Activated T-cell treated with anti-CD3 and anti-CD28 coated beads, Interleukin-2, amount 50 U/mL, for 72 hours (primary cell): Measurements from ENCODE around the gene LYVE1. TPM values are rescaled to one million over a fixed set of nuclear protein-coding genes. Genes with fewer than 3 reads are reported as not detected.

ENCODE experiments used
- ATAC-seq, 2 donors: fragments of 150-1000 bp; cut with Tn5 transposase; replicated peaks in 1 of 2; 2 replicates each; pipeline ENCODE4 v1.10.0; 2021; ENCODE audit warnings: moderate library complexity in 2 of 2, mild to moderate bottlenecking in 1 of 2
- DNase-seq, 2 donors: peaks; one replicate each; pipeline ENCODE4 v3.0.0; 2021 to 2022; ENCODE audit warnings: mixed read lengths in 1 of 2
- H3K27ac Mint-ChIP-seq: one replicate; pipeline ENCODE4 v1.8.0; 2022; ENCODE audit warnings: mild to moderate bottlenecking, moderate library complexity, mixed read lengths
- H3K27me3 Mint-ChIP-seq: one replicate; pipeline ENCODE4 v1.8.0; 2022; ENCODE audit warnings: low read depth, mixed read lengths
- H3K36me3 Mint-ChIP-seq, 2 donors: one replicate each; pipeline ENCODE4 v1.8.0; 2022; ENCODE audit warnings: mixed read lengths in 2 of 2, mild to moderate bottlenecking in 1 of 2; ENCODE audit not compliant: insufficient read depth in 2 of 2
- H3K4me1 Mint-ChIP-seq: one replicate; pipeline ENCODE4 v1.8.0; 2022; ENCODE audit warnings: low read depth, mixed read lengths
- H3K4me3 Mint-ChIP-seq, 2 donors: one replicate each; pipeline ENCODE4 v1.8.0; 2022; ENCODE audit warnings: mild to moderate bottlenecking in 2 of 2, mixed read lengths in 2 of 2, moderate library complexity in 2 of 2
- H3K9me3 Mint-ChIP-seq, 2 donors: one replicate each; pipeline ENCODE4 v1.8.0; 2022; ENCODE audit warnings: mixed read lengths in 2 of 2
- total RNA-seq, 2 donors: library from RNA; stranded (reverse); gene quantifications; one replicate each; pipeline ENCODE4 v1.2.3, GENCODE V29; 2022

The LYVE1 gene, protein sequence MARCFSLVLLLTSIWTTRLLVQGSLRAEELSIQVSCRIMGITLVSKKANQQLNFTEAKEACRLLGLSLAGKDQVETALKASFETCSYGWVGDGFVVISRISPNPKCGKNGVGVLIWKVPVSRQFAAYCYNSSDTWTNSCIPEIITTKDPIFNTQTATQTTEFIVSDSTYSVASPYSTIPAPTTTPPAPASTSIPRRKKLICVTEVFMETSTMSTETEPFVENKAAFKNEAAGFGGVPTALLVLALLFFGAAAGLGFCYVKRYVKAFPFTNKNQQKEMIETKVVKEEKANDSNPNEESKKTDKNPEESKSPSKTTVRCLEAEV
- not detected for total RNA-seq

DNA sequence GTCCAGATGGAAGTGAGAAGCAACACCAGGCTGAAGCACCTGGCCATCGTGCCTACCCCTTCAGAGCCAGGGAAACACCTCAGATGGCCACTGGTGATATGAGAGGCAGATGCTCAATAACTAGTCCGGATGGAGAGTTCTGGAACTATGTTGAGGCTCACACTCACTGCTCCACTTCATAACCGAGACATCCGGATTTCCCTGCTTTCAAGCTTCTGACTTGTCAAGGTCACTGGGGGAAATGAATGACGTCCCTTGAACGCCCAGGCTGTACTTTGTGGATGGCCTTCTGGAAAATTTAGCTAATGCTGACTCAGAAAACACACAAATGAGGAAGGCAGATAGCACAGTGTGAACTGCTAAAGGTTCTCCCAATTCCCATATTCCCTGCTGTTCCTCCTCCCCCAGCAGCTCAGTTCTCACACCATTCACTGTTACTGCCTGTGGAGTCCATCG, at the start of gene LYVE1:
Gene LYVE1 (minus strand): TSS at position 180 of the 456 bp plus-strand sequence. CDS start 133 bp downstream, at position 47.
- ATAC-seq (no peak), DNase-seq (no peak)
- H3K4me3 Mint-ChIP-seq: no peak within 1 kb of the TSS
- no peaks in the 10 kb centered on the region for H3K4me1 Mint-ChIP-seq
- H3K27ac Mint-ChIP-seq: no peak within 1 kb of the TSS
- H3K36me3 Mint-ChIP-seq: no peaks in the 10 kb centered on the region
- H3K9me3 Mint-ChIP-seq: no peaks in the 10 kb centered on the region
- H3K27me3 Mint-ChIP-seq: peaks cover 6% of the 10 kb centered on the region

DNA sequence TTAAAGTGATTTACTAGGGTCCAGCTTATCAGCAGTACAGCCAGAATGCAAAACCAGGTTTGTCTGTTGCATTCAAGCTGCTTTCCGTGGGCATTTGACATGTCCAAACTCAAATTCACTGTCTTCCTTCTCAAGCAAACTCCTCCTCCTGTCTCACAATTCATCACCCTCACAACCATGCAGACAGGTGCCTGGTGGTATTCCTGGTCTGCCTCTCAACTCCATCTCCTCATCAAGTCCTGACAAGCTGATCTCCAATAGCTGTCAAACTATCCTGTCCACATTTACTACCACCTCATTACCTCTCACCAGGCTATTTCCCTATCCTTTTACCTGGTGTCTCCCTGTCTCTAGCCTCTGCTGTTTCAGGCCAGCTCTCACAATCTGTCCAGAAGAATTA, 49.1 kb upstream of the LYVE1 start:
- Mint-ChIP-seq H3K36me3 (peaks cover 0 to 1% of the 10 kb centered on the region in 2 donors), H3K27me3 (peaks cover 5% of the 10 kb centered on the region), H3K27ac (no peak overlapping the region), H3K4me3 (no peak overlapping the region), H3K4me1 (no peaks in the 10 kb centered on the region), H3K9me3 (peaks cover 0 to 3% of the 10 kb centered on the region in 2 donors)
- ATAC-seq (no peak), DNase-seq (no peak)

DNA sequence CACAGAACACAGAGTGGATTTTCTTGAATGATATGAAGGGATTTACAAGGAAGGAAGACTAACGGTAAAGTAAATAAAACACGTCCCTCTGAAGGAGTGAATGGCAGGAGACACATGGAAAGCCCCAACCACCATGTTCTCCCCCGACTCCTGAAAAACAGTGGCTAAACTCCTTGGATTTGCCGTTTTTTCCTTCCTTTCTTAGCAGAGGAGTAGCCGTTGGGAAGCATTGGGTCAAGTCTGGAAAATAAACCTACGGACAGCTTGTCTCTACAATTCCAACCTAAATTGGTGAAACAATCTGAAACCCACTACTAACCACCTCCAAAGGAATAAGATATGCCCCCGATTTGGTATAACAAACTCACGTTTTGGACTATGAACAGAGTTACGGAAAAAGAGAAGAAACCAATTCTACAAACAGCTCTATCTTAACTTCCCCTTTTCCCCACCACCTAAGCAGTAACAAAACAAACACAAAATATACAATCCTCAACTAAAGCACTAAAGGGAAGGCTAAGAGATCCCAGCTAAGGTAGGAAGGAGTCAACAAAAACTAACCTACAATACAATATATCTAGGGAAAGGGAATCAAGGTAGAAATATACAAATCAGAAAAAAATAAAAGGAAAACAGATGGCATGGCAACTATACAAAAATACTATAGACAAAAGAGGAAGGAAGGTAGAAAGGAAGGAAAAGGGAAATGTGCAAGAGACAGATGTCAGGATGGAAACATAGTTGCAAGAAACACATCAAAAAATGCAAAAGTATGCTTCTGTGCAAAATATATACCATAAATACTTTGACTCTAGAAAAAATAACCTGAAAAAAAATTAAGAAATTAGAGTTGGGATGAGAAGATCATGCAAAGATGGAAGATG, 43.8 kb upstream of the LYVE1 start:
- peaks cover 3 to 4% of the 10 kb centered on the region in 2 donors for H3K9me3 Mint-ChIP-seq
- DNase-seq (no peak), ATAC-seq (no peak)
- peaks cover 3 to 4% of the 10 kb centered on the region in 2 donors for H3K36me3 Mint-ChIP-seq
- no peak overlapping the region for H3K4me3 Mint-ChIP-seq
- H3K27ac Mint-ChIP-seq: no peak overlapping the region
- H3K27me3 Mint-ChIP-seq: peaks cover 39% of the 10 kb centered on the region
- no peaks in the 10 kb centered on the region for H3K4me1 Mint-ChIP-seq

DNA sequence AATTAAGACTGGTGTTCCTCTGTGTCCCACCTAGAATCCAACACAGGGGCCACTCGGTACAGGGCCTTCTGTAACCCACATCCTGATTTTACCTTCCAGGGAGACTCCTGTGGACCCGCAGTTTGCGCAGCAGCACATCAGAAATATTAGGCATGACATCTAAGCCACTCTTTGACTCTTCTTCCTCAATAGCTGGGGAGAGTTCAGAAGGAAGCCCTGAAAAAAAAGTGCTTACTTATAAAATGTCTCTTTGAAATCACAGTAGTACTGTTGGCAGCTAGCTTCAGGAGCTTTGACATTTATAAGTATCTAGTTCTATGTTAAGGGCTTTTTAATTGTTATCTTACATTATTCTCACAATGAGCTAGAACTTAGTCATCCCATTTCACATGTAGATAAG, 41.2 kb upstream of the LYVE1 start:
- DNase-seq (no peak), ATAC-seq (no peak)
- H3K4me3 Mint-ChIP-seq: no peak overlapping the region
- peaks cover 12% of the 10 kb centered on the region for H3K4me1 Mint-ChIP-seq
- peaks cover 3 to 4% of the 10 kb centered on the region in 2 donors for H3K9me3 Mint-ChIP-seq
- no peak overlapping the region for H3K27ac Mint-ChIP-seq
- peaks cover 40% of the 10 kb centered on the region for H3K27me3 Mint-ChIP-seq
- H3K36me3 Mint-ChIP-seq: peaks cover 3 to 4% of the 10 kb centered on the region in 2 donors

DNA sequence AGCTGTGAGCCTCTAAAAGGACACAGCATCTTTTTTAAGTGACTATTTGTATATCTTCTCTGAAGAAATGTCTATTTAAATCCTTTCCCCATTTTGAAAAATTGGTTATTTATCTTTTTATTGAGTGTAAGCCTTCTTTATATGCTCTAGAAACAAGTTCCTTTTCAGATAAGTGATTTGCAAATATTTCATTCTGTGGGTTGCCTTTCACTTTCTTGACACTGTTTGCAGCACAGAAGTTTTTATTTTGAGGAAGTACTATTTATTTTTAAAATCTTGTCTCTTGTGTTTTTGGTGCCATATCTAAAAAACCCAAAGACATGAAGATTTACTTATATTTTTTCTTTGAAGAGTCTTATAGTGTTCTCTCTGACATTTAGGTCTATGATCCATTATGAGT, 40.1 kb upstream of the LYVE1 start:
- no peak overlapping the region for H3K4me3 Mint-ChIP-seq
- H3K27ac Mint-ChIP-seq: no peak overlapping the region
- peaks cover 12% of the 10 kb centered on the region for H3K4me1 Mint-ChIP-seq
- peaks cover 2 to 3% of the 10 kb centered on the region in 2 donors for H3K36me3 Mint-ChIP-seq
- no peak for DNase-seq
- H3K9me3 Mint-ChIP-seq: peaks cover 3 to 4% of the 10 kb centered on the region in 2 donors
- ATAC-seq: no peak
- H3K27me3 Mint-ChIP-seq: peaks cover 40% of the 10 kb centered on the region

DNA sequence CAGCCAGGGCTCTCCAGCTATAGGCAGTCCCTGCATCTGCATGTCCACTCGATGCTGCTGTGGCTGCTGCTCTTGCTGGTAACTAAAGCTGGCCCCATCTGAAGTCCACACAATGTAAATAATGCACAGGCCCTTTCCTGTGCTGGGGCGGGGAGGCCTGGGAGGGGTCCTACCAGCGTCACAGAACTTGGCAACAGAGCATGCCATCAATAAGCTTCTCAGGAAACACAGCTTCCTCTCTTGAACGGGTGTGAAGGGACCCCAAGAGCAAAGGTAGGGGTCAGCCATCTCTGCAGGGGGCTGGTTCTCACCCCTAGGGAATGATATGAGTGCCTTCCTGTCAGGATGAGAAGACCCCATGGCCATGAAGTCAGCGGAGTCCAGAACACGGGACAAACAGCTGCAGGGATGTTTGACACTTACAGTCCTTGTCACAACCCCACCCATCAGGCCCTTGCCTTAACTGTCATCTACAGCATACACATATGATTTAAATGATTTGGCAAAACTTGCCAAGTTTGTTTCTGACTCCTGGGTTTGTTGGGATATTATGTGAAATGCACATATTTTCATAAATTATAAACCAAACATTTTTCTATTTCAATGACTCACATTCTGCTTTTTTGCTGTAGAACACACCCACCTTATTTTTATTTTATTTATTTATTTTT, 39.1 kb upstream of the LYVE1 start:
- DNase-seq (no peak), ATAC-seq (no peak)
- peaks cover 35% of the 10 kb centered on the region for H3K27me3 Mint-ChIP-seq
- no peak overlapping the region for H3K4me3 Mint-ChIP-seq
- peaks cover under 1 to 4% of the 10 kb centered on the region in 2 donors for H3K9me3 Mint-ChIP-seq
- H3K27ac Mint-ChIP-seq: no peak overlapping the region
- peaks cover 2 to 3% of the 10 kb centered on the region in 2 donors for H3K36me3 Mint-ChIP-seq
- peaks cover 12% of the 10 kb centered on the region for H3K4me1 Mint-ChIP-seq

DNA sequence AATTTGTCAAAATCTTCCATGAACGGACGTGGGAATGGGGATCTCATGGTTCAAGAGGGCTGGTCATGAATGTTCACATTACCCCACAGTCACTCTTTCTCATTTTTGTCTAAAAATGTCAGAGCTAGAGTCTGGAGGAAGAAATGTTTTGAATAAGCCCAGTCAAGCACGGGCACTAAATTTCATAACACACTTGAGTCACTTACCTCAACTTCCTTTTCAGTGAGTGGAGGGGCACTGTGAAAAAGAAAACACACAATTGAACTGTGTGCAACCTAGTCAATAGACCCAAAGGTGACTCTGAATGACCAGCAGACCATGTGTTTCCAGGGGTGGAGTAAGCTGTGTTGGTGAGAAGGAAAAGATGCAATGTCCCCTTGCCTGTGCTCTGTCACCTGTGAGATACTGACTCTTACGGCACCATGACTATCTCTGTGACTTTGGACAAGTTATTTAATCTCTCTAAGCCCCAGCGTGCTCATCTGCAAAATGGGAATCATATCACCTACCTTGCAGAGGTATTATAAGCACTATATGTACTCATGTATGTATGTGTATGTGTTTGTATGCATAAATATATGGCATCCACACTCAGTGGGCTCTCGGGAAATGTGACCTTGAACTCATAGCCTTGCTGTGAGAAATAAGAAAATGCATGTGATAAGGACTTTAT, 38.2 kb upstream of the LYVE1 start:
- Mint-ChIP-seq H3K4me3 (peak overlapping the region; percentile 31 to 48), H3K4me1 (peaks cover 12% of the 10 kb centered on the region), H3K27ac (no peak overlapping the region), H3K27me3 (peaks cover 26% of the 10 kb centered on the region), H3K9me3 (no peaks in the 10 kb centered on the region), H3K36me3 (peaks cover 0 to 3% of the 10 kb centered on the region in 2 donors)
- ATAC-seq: peak; percentile 85 to 93
- DNase-seq: no peak

DNA sequence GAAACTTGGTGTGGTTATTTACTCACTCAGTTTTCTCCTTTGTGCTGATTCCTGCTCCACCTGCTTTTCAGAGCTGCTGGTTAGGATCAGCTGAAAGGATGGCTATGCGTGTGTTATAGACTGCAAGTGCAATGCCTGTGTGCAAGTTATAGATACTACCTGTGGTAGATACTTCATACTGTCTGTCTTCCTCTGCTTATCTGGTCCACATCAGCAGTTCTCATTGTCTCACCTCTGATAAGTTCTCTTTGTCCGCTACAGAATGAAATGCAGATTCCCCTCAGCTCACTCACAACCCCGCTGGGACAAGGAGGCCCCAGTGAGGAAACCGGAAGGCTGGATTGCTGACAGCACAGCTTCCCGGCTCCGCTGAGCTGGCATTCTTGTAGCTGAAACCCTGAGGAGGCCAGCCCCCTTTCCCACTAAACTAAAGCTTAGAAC, 37.5 kb upstream of the LYVE1 start:
- peaks cover 12% of the 10 kb centered on the region for H3K4me1 Mint-ChIP-seq
- H3K36me3 Mint-ChIP-seq: no peaks in the 10 kb centered on the region
- no peaks in the 10 kb centered on the region for H3K9me3 Mint-ChIP-seq
- peaks cover 19% of the 10 kb centered on the region for H3K27me3 Mint-ChIP-seq
- no peak for DNase-seq
- ATAC-seq: no peak
- peak overlapping the region in 1 of 2 donors; percentile 31 for H3K4me3 Mint-ChIP-seq
- H3K27ac Mint-ChIP-seq: no peak overlapping the region

DNA sequence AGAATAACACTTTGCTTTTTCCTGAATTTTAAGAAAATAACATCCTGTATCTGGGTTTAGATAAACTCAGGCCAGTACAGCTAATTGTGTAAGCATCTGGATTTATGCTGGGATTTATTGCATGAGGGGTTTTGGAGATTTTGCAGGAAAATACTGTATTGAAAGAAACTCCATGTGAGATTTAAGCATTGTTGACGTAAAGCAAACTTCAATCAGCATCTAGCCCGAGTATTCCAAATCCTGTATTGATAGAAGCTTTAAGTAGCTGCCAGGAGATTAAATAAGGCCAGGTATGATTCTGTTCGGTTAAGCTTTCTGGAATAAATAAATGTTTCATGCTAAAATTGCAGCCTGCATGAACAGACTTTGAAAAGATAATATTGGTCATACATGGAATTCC, 36.3 kb upstream of the LYVE1 start:
- peaks cover 12% of the 10 kb centered on the region for H3K4me1 Mint-ChIP-seq
- DNase-seq (no peak), ATAC-seq (no peak)
- H3K9me3 Mint-ChIP-seq: no peaks in the 10 kb centered on the region
- no peak overlapping the region for H3K4me3 Mint-ChIP-seq
- no peaks in the 10 kb centered on the region for H3K36me3 Mint-ChIP-seq
- peaks cover 17% of the 10 kb centered on the region for H3K27me3 Mint-ChIP-seq
- H3K27ac Mint-ChIP-seq: no peak overlapping the region

DNA sequence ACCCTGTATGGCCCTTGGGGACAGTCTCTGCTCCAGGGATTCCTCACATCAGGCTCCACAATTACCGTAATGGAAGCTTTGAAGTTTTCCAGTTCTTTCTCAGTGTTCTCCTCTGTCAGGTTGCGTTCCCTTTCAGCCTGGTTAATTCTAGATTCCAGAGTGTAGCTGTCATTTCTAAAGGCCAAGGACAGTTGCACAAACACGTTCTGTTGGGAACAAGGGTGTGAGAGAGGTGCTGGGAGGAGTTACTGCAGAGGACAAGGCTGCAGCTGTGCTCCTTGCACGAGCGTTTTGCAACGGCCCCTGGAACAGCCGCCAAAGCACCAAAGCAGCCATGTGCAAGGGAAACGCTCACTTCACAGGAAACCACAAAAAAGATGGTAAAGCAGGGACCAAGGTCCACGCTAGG, 35.9 kb upstream of the LYVE1 start:
- Mint-ChIP-seq H3K36me3 (no peaks in the 10 kb centered on the region), H3K27me3 (peaks cover 13% of the 10 kb centered on the region), H3K27ac (no peak overlapping the region), H3K4me3 (no peak overlapping the region), H3K4me1 (peaks cover 12% of the 10 kb centered on the region), H3K9me3 (no peaks in the 10 kb centered on the region)
- no peak for DNase-seq
- no peak for ATAC-seq

DNA sequence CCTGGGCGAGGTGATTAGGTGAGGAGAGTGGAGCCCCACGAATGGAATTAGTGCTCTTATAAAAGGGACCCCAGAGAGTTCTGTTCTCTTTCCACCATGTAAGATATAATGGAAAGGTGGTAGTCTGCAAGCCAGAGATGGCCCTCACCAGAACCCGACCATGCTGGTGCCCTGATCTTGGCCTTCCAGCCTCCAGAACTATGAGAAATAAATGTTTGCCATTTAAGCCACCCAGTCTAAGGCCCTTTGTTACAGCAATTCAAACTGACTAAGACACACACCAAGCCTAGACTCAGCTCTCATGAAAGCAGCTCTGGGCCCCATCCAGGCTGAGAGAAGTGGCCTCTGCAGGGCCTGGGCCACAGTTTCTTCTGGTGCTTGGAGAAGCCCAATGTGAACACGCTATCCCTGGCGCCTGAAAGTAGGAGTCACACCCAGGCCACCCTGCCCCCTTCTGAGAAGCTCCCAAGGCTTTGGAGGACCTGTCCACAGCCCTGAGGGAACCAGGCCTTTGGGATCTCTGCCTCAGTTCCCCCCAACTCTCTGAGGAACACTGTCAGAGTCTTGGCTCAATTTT, 35.3 kb upstream of the LYVE1 start:
- Mint-ChIP-seq H3K36me3 (no peaks in the 10 kb centered on the region), H3K27ac (no peak overlapping the region), H3K4me1 (peaks cover 12% of the 10 kb centered on the region), H3K27me3 (peaks cover 13% of the 10 kb centered on the region), H3K4me3 (no peak overlapping the region), H3K9me3 (no peaks in the 10 kb centered on the region)
- no peak for ATAC-seq
- no peak for DNase-seq

DNA sequence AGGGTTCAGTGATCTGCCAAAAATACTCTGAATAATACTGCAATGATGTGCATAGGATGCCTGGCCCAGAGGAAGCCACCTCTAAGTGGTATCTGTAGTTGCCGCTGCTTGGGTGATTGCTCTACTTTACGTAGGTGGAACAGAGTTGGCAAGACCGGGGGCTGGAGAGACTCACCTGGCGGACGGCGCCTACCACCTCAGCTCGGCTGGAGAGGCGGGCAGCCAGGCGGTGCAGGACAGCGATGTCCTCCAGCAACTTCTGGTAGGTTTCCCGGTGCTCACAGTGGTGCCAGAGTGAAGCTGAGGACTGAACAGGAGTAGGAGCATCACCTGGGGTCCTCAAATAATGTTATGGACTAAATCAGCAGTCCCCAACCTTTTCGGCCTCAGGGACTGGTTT, 34.5 kb upstream of the LYVE1 start:
- Mint-ChIP-seq H3K9me3 (no peaks in the 10 kb centered on the region), H3K4me1 (peaks cover 12% of the 10 kb centered on the region)

More for the DNA sequence above, 34.5 kb upstream of the LYVE1 start:
- Mint-ChIP-seq H3K4me3 (no peak overlapping the region), H3K36me3 (no peaks in the 10 kb centered on the region), H3K27me3 (peaks cover 13% of the 10 kb centered on the region), H3K27ac (no peak overlapping the region)
- DNase-seq (no peak), ATAC-seq (no peak)
